HepG2 (cell line): ENCODE results near the gene KLHL3. TPM values are rescaled to one million over a fixed set of nuclear protein-coding genes. Genes with fewer than 3 reads are reported as not detected.

Experiments
- ATAC-seq: fragments of 200-7000 bp; cut with Tn5 transposase; 3 replicates; pipeline ENCODE4 v1.9.1; 2020; ENCODE audit warnings: mild to moderate bottlenecking, moderate library complexity
- BruUV-seq: library from RNA; stranded (reverse); fragments of 400-500 nt; replicated peaks from 2 replicates; lab custom pipeline; 2021; lab: Mats Ljungman, UMichigan
- CTCF ChIA-PET: fragments of 300-600 bp; formaldehyde crosslinking; extraction: SDS; loops from one replicate; lab custom pipeline; 2021; ENCODE audit warnings: low total read pairs, inconsistent platforms, low intra/inter-chr PET ratio; lab: Yijun Ruan, JAX
- POLR2A ChIA-PET: fragments of 350-600 bp; sonication (Branson Sonifier 250); formaldehyde crosslinking; loops from one replicate; lab custom pipeline; 2020; ENCODE audit warnings: antibody characterized with exemption, inconsistent platforms; lab: Yijun Ruan, JAX
- DNase-seq: peaks from one replicate; pipeline ENCODE4 v3.0.0-alpha.2; 2015; ENCODE audit warnings: low spot score
- FAIRE-seq: peaks from 3 replicates; lab custom pipeline; 2011; peaks lifted over from hg19 to GRCh38; lab: Jason Lieb, UNC
- H2AFZ ChIP-seq: one replicate; pipeline ENCODE4 v1.6.1; 2011; ENCODE audit warnings: low read length, inconsistent platforms
- H3K27ac ChIP-seq: fragments of 300-600 bp; 3 replicates; pipeline ENCODE4 v1.8.0; 2011; ENCODE audit warnings: mixed run types, mild to moderate bottlenecking, mixed read lengths, low read length, inconsistent platforms; ENCODE audit not compliant: insufficient read depth; ENCODE audit errors: extremely low read length
- H3K27me3 ChIP-seq, 2 experiments: fragments of 200-600 bp in 1 of 2; 2 replicates in 1 of 2; 3 replicates in 1 of 2; pipeline versions ENCODE4 v1.6.0 to v1.8.0; 2011; ENCODE audit warnings: low read length in 2 of 2, mild to moderate bottlenecking in 2 of 2, moderate library complexity in 2 of 2, inconsistent platforms in 1 of 2; ENCODE audit not compliant: insufficient read depth in 2 of 2, control insufficient read depth in 1 of 2
- H3K36me3 ChIP-seq, 2 experiments: fragments of 200-600 bp in 1 of 2; replicated peaks in 1 of 2; 2 replicates in 1 of 2; 3 replicates in 1 of 2; pipeline versions ENCODE4 v1.5.1 to v1.8.0; 2011; ENCODE audit warnings: low read length in 2 of 2, inconsistent platforms in 1 of 2; ENCODE audit not compliant: insufficient read depth in 2 of 2, control insufficient read depth in 1 of 2
- H3K4me1 ChIP-seq: 2 replicates; pipeline ENCODE4 v1.5.1; 2012; ENCODE audit warnings: low read length, inconsistent platforms; ENCODE audit not compliant: insufficient read depth
- H3K4me2 ChIP-seq: 2 replicates; pipeline ENCODE4 v1.6.0; 2011; ENCODE audit warnings: low read depth, low read length, inconsistent platforms
- H3K4me3 ChIP-seq, 3 experiments: fragments of 200-600 bp in 1 of 3; sonication (generic), shearing (Covaris generic) in 1 of 3; replicated peaks in 1 of 3; 2 replicates each; pipeline ENCODE4 v1.5.1; 2011 to 2016; ENCODE audit warnings: low read length in 3 of 3, inconsistent platforms in 2 of 3, low read depth in 2 of 3, mild to moderate bottlenecking in 2 of 3, control low read depth in 1 of 3, mixed read lengths in 1 of 3; ENCODE audit not compliant: insufficient read depth in 1 of 3
- H3K79me2 ChIP-seq: one replicate; pipeline ENCODE4 v1.6.1; 2011; ENCODE audit warnings: low read length, inconsistent platforms; ENCODE audit not compliant: insufficient read depth
- H3K9ac ChIP-seq: 2 replicates; pipeline ENCODE4 v1.6.0; 2011; ENCODE audit warnings: mild to moderate bottlenecking, low read depth, low read length, inconsistent platforms; ENCODE audit not compliant: insufficient read depth
- H3K9me3 ChIP-seq: 2 replicates; pipeline ENCODE4 v1.5.1; 2012; ENCODE audit warnings: mild to moderate bottlenecking, low read length
- H4K20me1 ChIP-seq: 2 replicates; pipeline ENCODE4 v1.6.0; 2011; ENCODE audit warnings: inconsistent platforms, mild to moderate bottlenecking, low read length, moderate library complexity; ENCODE audit not compliant: insufficient read depth
- FOXK1 ChIP-seq: sonication (generic); formaldehyde crosslinking; IDR thresholded peaks from 2 replicates; pipeline ENCODE4 v1.4.0; 2020; ENCODE audit warnings: low read depth, missing genetic modification reagents, borderline replicate concordance
- REPIN1 ChIP-seq: sonication (generic); formaldehyde crosslinking; IDR thresholded peaks from 2 replicates; pipeline ENCODE4 v1.8.0; 2022; ENCODE audit warnings: missing genetic modification reagents, low read depth, mild to moderate bottlenecking, borderline replicate concordance
- ZBTB20 ChIP-seq: sonication (generic); formaldehyde crosslinking; IDR thresholded peaks from 2 replicates; pipeline ENCODE4 v1.8.1; 2023; ENCODE audit warnings: missing genetic modification reagents, low read depth, mild to moderate bottlenecking, borderline replicate concordance
- ZNF326 ChIP-seq: sonication (generic); formaldehyde crosslinking; IDR thresholded peaks from 2 replicates; pipeline ENCODE4 v1.4.0; 2020; ENCODE audit warnings: missing genetic modification reagents, borderline replicate concordance
- ZNF503 ChIP-seq: sonication (generic); formaldehyde crosslinking; IDR thresholded peaks from 2 replicates; pipeline ENCODE4 v1.4.0; 2020; ENCODE audit warnings: missing genetic modification reagents
- ZNF720 ChIP-seq: sonication (generic); formaldehyde crosslinking; IDR thresholded peaks from 2 replicates; pipeline ENCODE4 v1.4.0; 2020; ENCODE audit warnings: missing genetic modification reagents
- WGBS: methylation state at CpG from one replicate; pipeline ENCODE4 v1.1.6; 2017; ENCODE audit warnings: low lambda C conversion rate; 5-methylcytosine and 5-hydroxymethylcytosine counted together
- in situ Hi-C: cut with HindIII; loops from 2 replicates; pipeline ENCODE4 v1.10.0; 2017; ENCODE audit warnings: low pct_unique_long_range_greater_than_20kb; ENCODE audit not compliant: extremely low pct_ligation_motif_present
- intact Hi-C: fragments of 100-400 bp; cut with micrococcal nuclease; formaldehyde crosslinking; loops from one replicate; pipeline ENCODE4 v1.10.0; 2022; ENCODE audit not compliant: unreplicated experiment
- polyA plus RNA-seq, 8 experiments: library from polyadenylated mRNA; depleted of rRNA in 3 of 8; stranded (reverse) in 7 of 8; unstranded in 1 of 8; fragments of >200 nt; fragmentation: Illumina TruSeq in 4 of 8; extraction: Trizol in 4 of 8; gene quantifications; 2 replicates each; pipeline versions ENCODE4 v1.2.1 to v1.2.3, GENCODE V29; 2011 to 2016; ENCODE audit warnings: low read depth in 4 of 8, missing spikeins in 1 of 8, mixed read lengths in 1 of 8; ENCODE audit not compliant: insufficient read depth in 1 of 8
- total RNA-seq, 5 experiments: library from RNA; depleted of rRNA; stranded (reverse); fragments of >200 nt; fragmentation: Illumina TruSeq; extraction: Trizol; gene quantifications; 2 replicates each; pipeline ENCODE4 v1.2.3, GENCODE V29; 2016; ENCODE audit warnings: low read depth in 1 of 5

Gene KLHL3
- total and polyA plus RNA-seq, 2 of the 13 experiments (the other 11 are each of a cell fraction or from before 2014, with no cell fraction given), result 0.02 to 0.08 TPM

- DNase-seq (no peak), FAIRE-seq (no peak), ATAC-seq (no peak)
- no peaks in the 10 kb centered on the region for H3K36me3 ChIP-seq
- H3K4me3 ChIP-seq, result no peak overlapping the region
- H4K20me1 ChIP-seq, result no peaks in the 10 kb centered on the region
- H3K79me2 ChIP-seq, result no peaks in the 10 kb centered on the region
- intact Hi-C loops, result no loop called here
- CTCF ChIA-PET, result no interaction called here
- TF ChIP-seq ZBTB20 (CRISPR knock-in tag), result no peak
- no peak for TF ChIP-seq REPIN1
- TF ChIP-seq ZNF326 (CRISPR knock-in tag), result no peak
- TF ChIP-seq FOXK1 (CRISPR knock-in tag), result no peak
- no peak for TF ChIP-seq ZNF720
- TF ChIP-seq ZNF503 (CRISPR knock-in tag), result no peak
- TF ChIP-seq, all 625 proteins: peak for 0
- WGBS, result 27% methylated on average over 7 of the region's 7 CpGs
- POLR2A ChIA-PET, result no interaction called here
- Histone ChIP-seq H3K27ac (no peak overlapping the region), H3K27me3 (peaks cover 0 to 3% of the 10 kb centered on the region in 2 experiments; a peak in 1 of 5 replicates), H3K4me1 (peaks cover 5% of the 10 kb centered on the region), H3K9ac (no peak overlapping the region), H3K4me2 (no peak overlapping the region), H2AFZ (no peak overlapping the region), H3K9me3 (no peaks in the 10 kb centered on the region)
- no TSS peak for BruUV-seq
- in situ Hi-C loops, result no loop called here
Observed at GRCh38 chr5:137617528-137618205, 118.2 kb downstream of the KLHL3 start.
